Measurements from ENCODE around the gene STMN1. TPM values are rescaled to one million over a fixed set of nuclear protein-coding genes. Genes with fewer than 3 reads are reported as not detected.

The STMN1 gene
- total RNA-seq, 2 donors from 2014 or later: 10.9 to 14.4 TPM

GRCh38 chr1:25891606-25892005, 14.6 kb downstream of the STMN1 start:
- H3K27ac ChIP-seq: peak overlapping the region; percentile 48 to 89
- TF ChIP-seq, protein P1, sequence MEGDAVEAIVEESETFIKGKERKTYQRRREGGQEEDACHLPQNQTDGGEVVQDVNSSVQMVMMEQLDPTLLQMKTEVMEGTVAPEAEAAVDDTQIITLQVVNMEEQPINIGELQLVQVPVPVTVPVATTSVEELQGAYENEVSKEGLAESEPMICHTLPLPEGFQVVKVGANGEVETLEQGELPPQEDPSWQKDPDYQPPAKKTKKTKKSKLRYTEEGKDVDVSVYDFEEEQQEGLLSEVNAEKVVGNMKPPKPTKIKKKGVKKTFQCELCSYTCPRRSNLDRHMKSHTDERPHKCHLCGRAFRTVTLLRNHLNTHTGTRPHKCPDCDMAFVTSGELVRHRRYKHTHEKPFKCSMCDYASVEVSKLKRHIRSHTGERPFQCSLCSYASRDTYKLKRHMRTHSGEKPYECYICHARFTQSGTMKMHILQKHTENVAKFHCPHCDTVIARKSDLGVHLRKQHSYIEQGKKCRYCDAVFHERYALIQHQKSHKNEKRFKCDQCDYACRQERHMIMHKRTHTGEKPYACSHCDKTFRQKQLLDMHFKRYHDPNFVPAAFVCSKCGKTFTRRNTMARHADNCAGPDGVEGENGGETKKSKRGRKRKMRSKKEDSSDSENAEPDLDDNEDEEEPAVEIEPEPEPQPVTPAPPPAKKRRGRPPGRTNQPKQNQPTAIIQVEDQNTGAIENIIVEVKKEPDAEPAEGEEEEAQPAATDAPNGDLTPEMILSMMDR (IDR thresholded peaks at IDR 0.05): no peak

GRCh38 chr1:25890239-25891034, 15.8 kb downstream of the STMN1 start:
- no peak overlapping the region for H3K4me3 ChIP-seq
- no peaks in the 10 kb centered on the region for H3K36me3 ChIP-seq
- DNase-seq (ENCODE audit: low spot score) (no peak), ATAC-seq (ENCODE audit: insufficient number of reproducible peaks, low FRiP score, low read depth) (no peak)
- TF ChIP-seq, protein P1 (IDR thresholded peaks at IDR 0.05): no peak
- peaks cover 10 to 17% of the 10 kb centered on the region in 2 donors for H3K4me1 ChIP-seq (ENCODE audit: control insufficient read depth in 1 of 2, low read depth in 2 of 2)
- no peaks in the 10 kb centered on the region for H3K9me3 ChIP-seq
- no peaks in the 10 kb centered on the region for H3K27me3 ChIP-seq (replicated peaks; ENCODE audit: insufficient read depth)
- no peak overlapping the region for H3K27ac ChIP-seq

More at GRCh38 chr1:25891606-25892005, 14.6 kb downstream of the STMN1 start:
- Histone ChIP-seq H3K27me3 (replicated peaks; ENCODE audit: insufficient read depth) (no peaks in the 10 kb centered on the region), H3K9me3 (no peaks in the 10 kb centered on the region), H3K36me3 (no peaks in the 10 kb centered on the region), H3K4me3 (no peak overlapping the region), H3K4me1 (ENCODE audit: control insufficient read depth in 1 of 2, low read depth in 2 of 2) (peaks cover 10 to 21% of the 10 kb centered on the region in 2 donors)
- no peak for ATAC-seq (ENCODE audit: insufficient number of reproducible peaks, low FRiP score, low read depth)
- no peak for DNase-seq (ENCODE audit: low spot score)

DNA sequence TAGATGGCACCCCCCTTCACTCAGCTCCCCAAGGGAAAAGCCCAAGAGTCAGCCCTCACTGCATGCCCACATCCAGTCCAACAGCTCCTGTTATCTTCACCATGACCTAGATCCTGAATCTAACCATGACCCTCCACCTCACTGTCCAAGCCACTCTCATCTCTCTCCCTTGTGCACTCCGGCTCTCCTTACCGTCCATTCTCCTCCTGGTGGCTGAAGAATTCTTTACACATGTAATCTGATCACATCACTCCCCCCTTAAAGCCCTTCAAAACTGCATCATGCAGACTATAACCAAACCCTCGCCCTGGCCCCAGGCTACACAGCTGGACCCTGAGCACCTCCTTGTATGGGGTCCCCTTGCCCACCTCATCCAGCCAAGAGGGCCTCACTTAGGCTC, 16.7 kb downstream of the STMN1 start:
- no peaks in the 10 kb centered on the region for H3K36me3 ChIP-seq
- H3K27me3 ChIP-seq (replicated peaks; ENCODE audit: insufficient read depth): no peaks in the 10 kb centered on the region
- no peak for ATAC-seq (ENCODE audit: insufficient number of reproducible peaks, low FRiP score, low read depth)
- peaks cover 10 to 17% of the 10 kb centered on the region in 2 donors for H3K4me1 ChIP-seq (ENCODE audit: control insufficient read depth in 1 of 2, low read depth in 2 of 2)
- no peak for DNase-seq (ENCODE audit: low spot score)
- no peaks in the 10 kb centered on the region for H3K9me3 ChIP-seq
- H3K27ac ChIP-seq: no peak overlapping the region
- H3K4me3 ChIP-seq: no peak overlapping the region
- TF ChIP-seq, protein P1 (IDR thresholded peaks at IDR 0.05): no peak

GRCh38 chr1:25888426-25888987, 17.7 kb downstream of the STMN1 start:
- H3K4me1 ChIP-seq (ENCODE audit: control insufficient read depth in 1 of 2, low read depth in 2 of 2): peaks cover 10 to 17% of the 10 kb centered on the region in 2 donors
- H3K27ac ChIP-seq: no peak overlapping the region
- ATAC-seq (ENCODE audit: insufficient number of reproducible peaks, low FRiP score, low read depth) (no peak), DNase-seq (ENCODE audit: low spot score) (no peak)
- H3K4me3 ChIP-seq: no peak overlapping the region
- no peaks in the 10 kb centered on the region for H3K9me3 ChIP-seq
- TF ChIP-seq, protein P1 (IDR thresholded peaks at IDR 0.05): no peak
- H3K27me3 ChIP-seq (replicated peaks; ENCODE audit: insufficient read depth): no peaks in the 10 kb centered on the region
- H3K36me3 ChIP-seq: no peaks in the 10 kb centered on the region

DNA sequence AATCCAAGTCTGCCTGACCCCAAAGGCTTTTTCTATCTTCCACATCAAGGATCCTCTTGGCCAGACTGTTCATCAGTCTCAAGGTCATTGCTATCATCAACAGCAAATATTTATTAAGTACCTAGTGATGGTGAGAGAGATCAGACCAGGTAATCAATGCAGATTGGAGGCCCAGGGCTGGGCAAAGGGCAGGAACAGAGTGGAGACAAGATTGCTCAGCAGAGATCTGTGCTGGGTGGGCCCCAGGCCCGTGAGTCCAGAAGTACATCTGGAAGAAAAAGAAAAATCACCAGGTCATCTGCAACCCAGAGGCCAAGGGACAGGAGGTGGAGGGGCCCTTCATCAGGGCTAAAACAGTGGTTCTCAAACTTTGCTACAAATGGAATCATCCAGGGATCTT, 20.6 kb downstream of the STMN1 start:
- H3K4me1 ChIP-seq (ENCODE audit: control insufficient read depth in 1 of 2, low read depth in 2 of 2): no peaks in the 10 kb centered on the region
- no peaks in the 10 kb centered on the region for H3K27me3 ChIP-seq (replicated peaks; ENCODE audit: insufficient read depth)
- TF ChIP-seq, protein P1 (IDR thresholded peaks at IDR 0.05): no peak
- no peak overlapping the region for H3K4me3 ChIP-seq
- no peak for DNase-seq (ENCODE audit: low spot score)
- H3K36me3 ChIP-seq: no peaks in the 10 kb centered on the region
- ATAC-seq (ENCODE audit: insufficient number of reproducible peaks, low FRiP score, low read depth): no peak
- H3K27ac ChIP-seq: no peak overlapping the region
- H3K9me3 ChIP-seq: no peaks in the 10 kb centered on the region
